Caco-2 (cell line): ENCODE results near the gene MX2. TPM values are rescaled to one million over a fixed set of nuclear protein-coding genes. Genes with fewer than 3 reads are reported as not detected.

ENCODE experiments used
- BruUV-seq: library from RNA; stranded (reverse); fragments of 400-500 nt; replicated peaks from 2 replicates; lab custom pipeline; 2021; lab: Mats Ljungman, UMichigan
- CTCF ChIA-PET: fragments of 300-600 bp; sonication (Branson Sonifier 250); formaldehyde crosslinking; loops from one replicate; lab custom pipeline; 2022; ENCODE audit warnings: antibody characterized with exemption; lab: Charles Lee
- POLR2A ChIA-PET: fragments of 300-600 bp; sonication (Branson Sonifier 250); formaldehyde crosslinking; loops from one replicate; lab custom pipeline; 2022; ENCODE audit warnings: antibody characterized with exemption; lab: Charles Lee
- DNase-seq, 2 experiments: peaks; one replicate each; pipeline versions ENCODE4 v3.0.0 to v3.0.0-alpha.2; 2020 to 2022
- H3K27me3 ChIP-seq: replicated peaks from 2 replicates; pipeline ENCODE4 v1.6.0; 2011; ENCODE audit warnings: low read length; ENCODE audit not compliant: control insufficient read depth, insufficient read depth
- H3K36me3 ChIP-seq: 2 replicates; pipeline ENCODE4 v1.5.1; 2011; ENCODE audit warnings: low read length; ENCODE audit not compliant: control insufficient read depth, insufficient read depth
- H3K4me1 ChIP-seq: fragments of 250-450 bp; sonication (Bioruptor Pico); 2 replicates; pipeline ENCODE4 v1.5.1; 2020; ENCODE audit warnings: mild to moderate bottlenecking
- H3K4me3 ChIP-seq: 2 replicates; pipeline ENCODE4 v1.5.1; 2011; ENCODE audit warnings: low read depth, mild to moderate bottlenecking, control low read depth, low read length
- H3K9me3 ChIP-seq: fragments of 250-450 bp; sonication (Bioruptor Pico); 2 replicates; pipeline ENCODE4 v1.5.1; 2020; ENCODE audit warnings: mild to moderate bottlenecking, moderate library complexity
- H3K27ac Mint-ChIP-seq: one replicate; pipeline ENCODE4 v1.8.0; 2022; ENCODE audit warnings: mixed read lengths; ENCODE audit not compliant: unreplicated experiment
- H3K27me3 Mint-ChIP-seq: one replicate; pipeline ENCODE4 v1.8.0; 2022; ENCODE audit warnings: mixed read lengths; ENCODE audit not compliant: insufficient read depth, unreplicated experiment
- H3K36me3 Mint-ChIP-seq: one replicate; pipeline ENCODE4 v1.8.0; 2022; ENCODE audit warnings: mild to moderate bottlenecking, mixed read lengths; ENCODE audit not compliant: insufficient read depth, unreplicated experiment
- H3K4me1 Mint-ChIP-seq: one replicate; pipeline ENCODE4 v1.8.0; 2022; ENCODE audit warnings: low read depth, mixed read lengths; ENCODE audit not compliant: unreplicated experiment
- H3K4me3 Mint-ChIP-seq: one replicate; pipeline ENCODE4 v1.8.0; 2022; ENCODE audit warnings: mild to moderate bottlenecking, moderate library complexity, mixed read lengths; ENCODE audit not compliant: unreplicated experiment
- H3K9me3 Mint-ChIP-seq: one replicate; pipeline ENCODE4 v1.8.0; 2022; ENCODE audit warnings: mixed read lengths; ENCODE audit not compliant: unreplicated experiment
- intact Hi-C: fragments of 100-400 bp; cut with micrococcal nuclease; formaldehyde crosslinking; loops from one replicate; pipeline ENCODE4 v1.10.0; 2022; ENCODE audit not compliant: unreplicated experiment
- total RNA-seq: library from RNA; stranded (reverse); gene quantifications from 2 replicates; pipeline ENCODE4 v1.2.3, GENCODE V29; 2022
- TF ChIP-seq, protein P1 (sequence below), 2 experiments: fragments of 200-600 bp in 1 of 2; IDR thresholded peaks; 1 replicate in 1 of 2; 2 replicates in 1 of 2; pipeline versions ENCODE4 v1.5.1 to v1.8.0; 2011 to 2022; ENCODE audit warnings: antibody characterized with exemption in 1 of 2, control low read depth in 1 of 2, inconsistent platforms in 1 of 2, low read depth in 1 of 2, low read length in 1 of 2, mild to moderate bottlenecking in 1 of 2, moderate library complexity in 1 of 2; ENCODE audit not compliant: insufficient read depth in 1 of 2, severe bottlenecking in 1 of 2, unreplicated experiment in 1 of 2

MX2 gene
- total RNA-seq, 1 experiment from 2014 or later, result 0.84 TPM

DNA sequence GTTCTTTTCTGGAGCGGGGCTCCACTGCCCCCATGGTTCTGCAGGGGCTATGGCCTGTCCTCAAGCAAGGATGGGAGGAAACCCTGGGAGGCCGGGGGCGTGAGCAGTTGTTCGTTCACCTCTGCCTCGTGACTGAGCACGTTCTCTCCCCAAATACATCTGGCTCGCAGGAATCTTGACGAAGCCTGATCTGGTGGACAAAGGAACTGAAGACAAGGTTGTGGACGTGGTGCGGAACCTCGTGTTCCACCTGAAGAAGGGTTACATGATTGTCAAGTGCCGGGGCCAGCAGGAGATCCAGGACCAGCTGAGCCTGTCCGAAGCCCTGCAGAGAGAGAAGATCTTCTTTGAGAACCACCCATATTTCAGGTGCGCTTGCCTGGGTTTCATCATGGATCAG, 79.7 kb downstream of the MX2 start:
- Mint-ChIP-seq H3K27ac (no peak overlapping the region), H3K27me3 (no peaks in the 10 kb centered on the region), H3K36me3 (peaks cover 2% of the 10 kb centered on the region), H3K4me1 (peaks cover 2% of the 10 kb centered on the region), H3K9me3 (peaks cover 3% of the 10 kb centered on the region), H3K4me3 (no peak overlapping the region)
- DNase-seq, result no peak
- H3K4me1 ChIP-seq, result peaks cover 9% of the 10 kb centered on the region
- no peaks in the 10 kb centered on the region for H3K9me3 ChIP-seq
- intact Hi-C loops, result no loop called here
- BruUV-seq, result no TSS peak
- ChIA-PET POLR2A (no interaction called here), CTCF (no interaction called here)
- no peaks in the 10 kb centered on the region for H3K36me3 ChIP-seq
- no peak overlapping the region for H3K4me3 ChIP-seq
- TF ChIP-seq, protein P1, sequence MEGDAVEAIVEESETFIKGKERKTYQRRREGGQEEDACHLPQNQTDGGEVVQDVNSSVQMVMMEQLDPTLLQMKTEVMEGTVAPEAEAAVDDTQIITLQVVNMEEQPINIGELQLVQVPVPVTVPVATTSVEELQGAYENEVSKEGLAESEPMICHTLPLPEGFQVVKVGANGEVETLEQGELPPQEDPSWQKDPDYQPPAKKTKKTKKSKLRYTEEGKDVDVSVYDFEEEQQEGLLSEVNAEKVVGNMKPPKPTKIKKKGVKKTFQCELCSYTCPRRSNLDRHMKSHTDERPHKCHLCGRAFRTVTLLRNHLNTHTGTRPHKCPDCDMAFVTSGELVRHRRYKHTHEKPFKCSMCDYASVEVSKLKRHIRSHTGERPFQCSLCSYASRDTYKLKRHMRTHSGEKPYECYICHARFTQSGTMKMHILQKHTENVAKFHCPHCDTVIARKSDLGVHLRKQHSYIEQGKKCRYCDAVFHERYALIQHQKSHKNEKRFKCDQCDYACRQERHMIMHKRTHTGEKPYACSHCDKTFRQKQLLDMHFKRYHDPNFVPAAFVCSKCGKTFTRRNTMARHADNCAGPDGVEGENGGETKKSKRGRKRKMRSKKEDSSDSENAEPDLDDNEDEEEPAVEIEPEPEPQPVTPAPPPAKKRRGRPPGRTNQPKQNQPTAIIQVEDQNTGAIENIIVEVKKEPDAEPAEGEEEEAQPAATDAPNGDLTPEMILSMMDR (IDR thresholded peaks at IDR 0.05; ENCODE audit: insufficient read depth in 1 of 2, low read depth in 1 of 2, low read length in 1 of 2, severe bottlenecking in 1 of 2, unreplicated experiment in 1 of 2), result no peak
- H3K27me3 ChIP-seq, result no peaks in the 10 kb centered on the region

DNA sequence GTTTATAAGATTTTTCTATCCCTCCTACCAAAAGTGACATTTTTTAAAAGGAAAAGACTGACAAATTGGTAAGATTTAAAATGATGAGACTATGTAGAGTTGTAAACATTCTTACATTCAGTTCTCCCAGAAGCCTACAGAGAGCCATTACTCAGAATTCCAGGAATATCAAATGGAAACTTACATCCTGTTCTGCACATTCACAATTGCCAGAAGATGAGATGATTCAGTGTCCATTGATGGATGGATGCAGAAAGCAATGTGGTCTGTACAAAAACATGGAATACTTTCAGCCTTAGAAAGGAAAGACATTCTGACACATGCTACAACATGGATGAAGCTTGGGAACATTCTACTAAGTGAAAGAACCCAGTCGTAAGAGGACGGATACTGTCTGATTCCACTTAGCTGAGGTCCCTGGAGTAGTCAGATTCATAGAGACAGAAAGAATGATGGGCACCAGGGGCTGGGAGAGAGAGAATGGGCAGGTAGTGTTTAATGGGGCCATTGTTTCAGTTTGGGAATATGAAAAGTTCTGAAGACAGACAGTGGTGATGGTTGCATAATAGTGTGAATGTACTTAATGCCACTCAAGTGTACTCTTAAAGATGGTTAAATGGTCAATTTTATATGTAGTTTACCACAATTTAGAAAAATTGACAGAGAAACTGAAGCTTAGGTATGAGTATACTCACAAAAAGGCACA, 80.8 kb downstream of the MX2 start:
- Histone ChIP-seq H3K4me3 (no peak overlapping the region), H3K4me1 (peaks cover 18% of the 10 kb centered on the region), H3K27me3 (no peaks in the 10 kb centered on the region), H3K36me3 (no peaks in the 10 kb centered on the region), H3K9me3 (peaks cover 5% of the 10 kb centered on the region; the same call in 1 of the 2 replicates)
- no peak for DNase-seq
- POLR2A ChIA-PET, result no interaction called here
- Mint-ChIP-seq H3K36me3 (peaks cover 10% of the 10 kb centered on the region), H3K4me3 (no peak overlapping the region), H3K9me3 (no peaks in the 10 kb centered on the region), H3K27ac (no peak overlapping the region), H3K27me3 (no peaks in the 10 kb centered on the region), H3K4me1 (peaks cover 13% of the 10 kb centered on the region)
- CTCF ChIA-PET, result no interaction called here
- no TSS peak for BruUV-seq
- TF ChIP-seq, protein P1 (IDR thresholded peaks at IDR 0.05; ENCODE audit: insufficient read depth in 1 of 2, low read depth in 1 of 2, low read length in 1 of 2, severe bottlenecking in 1 of 2, unreplicated experiment in 1 of 2), result no peak
- intact Hi-C loops, result no loop called here

GRCh38 chr21:41443562-41443961, 81.7 kb downstream of the MX2 start:
- Histone ChIP-seq H3K4me1 (peaks cover 18% of the 10 kb centered on the region), H3K4me3 (no peak overlapping the region), H3K9me3 (peaks cover 5% of the 10 kb centered on the region; the same call in 1 of the 2 replicates), H3K36me3 (no peaks in the 10 kb centered on the region), H3K27me3 (no peaks in the 10 kb centered on the region)
- Mint-ChIP-seq H3K4me1 (peaks cover 14% of the 10 kb centered on the region), H3K36me3 (peaks cover 10% of the 10 kb centered on the region), H3K27ac (no peak overlapping the region), H3K4me3 (no peak overlapping the region), H3K27me3 (no peaks in the 10 kb centered on the region), H3K9me3 (no peaks in the 10 kb centered on the region)
- CTCF ChIA-PET, result interaction anchor here (0.6 kb wide), 1 partner anchor 77 kb away, joined by 5 read pairs; no protein-coding TSS in a partner anchor
- POLR2A ChIA-PET, result no interaction called here
- intact Hi-C loops, result no loop called here
- no TSS peak for BruUV-seq
- TF ChIP-seq, protein P1 (IDR thresholded peaks at IDR 0.05; ENCODE audit: insufficient read depth in 1 of 2, low read depth in 1 of 2, low read length in 1 of 2, severe bottlenecking in 1 of 2, unreplicated experiment in 1 of 2), result no peak
- DNase-seq, result no peak
